ENCODE results near the gene PGS1. TPM values are rescaled to one million over a fixed set of nuclear protein-coding genes. Genes with fewer than 3 reads are reported as not detected.

PGS1 gene
- polyA plus RNA-seq, 3 donors: 26.0 to 87.1 (median 28.0) TPM

DNA sequence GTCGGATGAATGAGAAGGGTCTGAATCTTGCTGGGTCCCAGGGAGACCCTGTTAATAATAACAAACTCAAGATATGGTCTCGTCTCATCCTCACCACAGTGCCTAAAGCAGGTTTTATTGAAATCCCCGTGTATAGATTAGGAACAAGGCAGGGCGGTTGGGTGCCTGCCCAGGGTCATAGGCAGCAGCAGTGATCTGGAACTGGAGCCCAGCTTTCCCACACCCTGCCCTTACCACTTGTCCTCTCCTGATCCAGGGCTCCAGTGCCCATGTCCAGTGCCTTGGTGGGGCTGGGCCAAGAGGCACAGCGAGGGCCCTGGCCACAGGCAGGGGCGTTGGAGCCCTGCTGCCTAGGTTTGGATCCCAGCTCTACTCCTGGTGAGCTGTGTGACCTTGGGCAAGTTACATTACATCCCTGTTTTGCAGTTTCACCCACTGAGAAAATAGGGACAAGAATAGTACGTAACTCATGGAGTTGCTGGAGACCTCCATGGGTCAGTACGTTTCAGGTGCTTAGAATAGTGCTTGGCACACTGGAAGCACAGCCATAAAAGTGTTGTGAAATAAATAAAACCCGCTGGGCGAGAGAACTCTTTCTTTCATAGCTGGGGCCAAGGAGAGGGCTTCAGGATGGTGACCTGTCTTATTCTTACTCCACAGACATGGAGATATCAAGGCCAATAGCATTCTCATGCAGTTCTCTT is 32.5 kb upstream of the PGS1 start:
- Mint-ChIP-seq H3K4me1 (peaks cover 40% of the 10 kb centered on the region), H3K27me3 (ENCODE audit: low read depth in 3 of 3) (peaks cover 11 to 25% (median 19%) of the 10 kb centered on the region in 3 donors), H3K4me3 (no peak overlapping the region), H3K9me3 (peaks cover 0 to 4% (median 0%) of the 10 kb centered on the region in 7 donors), H3K27ac (peak overlapping the region in 1 of 7 donors; percentile 36), H3K36me3 (no peaks in the 10 kb centered on the region)
- Histone ChIP-seq H3K9me3 (replicated peaks in 1 of 2; ENCODE audit: control insufficient read depth in 1 of 2, insufficient read depth in 1 of 2, low read length in 2 of 2) (no peaks in the 10 kb centered on the region), H3K27ac (ENCODE audit: low read depth in 1 of 2, low read length in 2 of 2) (no peak overlapping the region), H3K9ac (ENCODE audit: insufficient read depth, low read length, poor library complexity, severe bottlenecking) (no peak overlapping the region), H3K79me2 (ENCODE audit: insufficient read depth, low read length) (no peaks in the 10 kb centered on the region), H3K27me3 (ENCODE audit: control insufficient read depth in 2 of 2, insufficient read depth in 2 of 2, low read length in 2 of 2) (peaks cover 0 to 18% of the 10 kb centered on the region in 2 donors), H3K36me3 (replicated peaks in 1 of 2; ENCODE audit: control insufficient read depth in 1 of 2, insufficient read depth in 2 of 2, low read length in 2 of 2) (no peaks in the 10 kb centered on the region), H3K4me3 (replicated peaks in 1 of 3; ENCODE audit: low read depth in 2 of 3, low read length in 3 of 3) (no peak overlapping the region), H4K20me1 (ENCODE audit: insufficient read depth, low read length) (no peaks in the 10 kb centered on the region), H3K4me1 (ENCODE audit: control insufficient read depth in 1 of 2, insufficient read depth in 2 of 2, low read length in 2 of 2) (peaks cover 41 to 48% of the 10 kb centered on the region in 2 donors), H3K4me2 (replicated peaks; ENCODE audit: extremely low read depth, low read length, poor library complexity, severe bottlenecking) (no peak overlapping the region), H2AFZ (ENCODE audit: insufficient read depth, low read depth, low read length, poor library complexity, severe bottlenecking) (no peak overlapping the region)
- no peak for DNase-seq
- TF ChIP-seq, protein P1, sequence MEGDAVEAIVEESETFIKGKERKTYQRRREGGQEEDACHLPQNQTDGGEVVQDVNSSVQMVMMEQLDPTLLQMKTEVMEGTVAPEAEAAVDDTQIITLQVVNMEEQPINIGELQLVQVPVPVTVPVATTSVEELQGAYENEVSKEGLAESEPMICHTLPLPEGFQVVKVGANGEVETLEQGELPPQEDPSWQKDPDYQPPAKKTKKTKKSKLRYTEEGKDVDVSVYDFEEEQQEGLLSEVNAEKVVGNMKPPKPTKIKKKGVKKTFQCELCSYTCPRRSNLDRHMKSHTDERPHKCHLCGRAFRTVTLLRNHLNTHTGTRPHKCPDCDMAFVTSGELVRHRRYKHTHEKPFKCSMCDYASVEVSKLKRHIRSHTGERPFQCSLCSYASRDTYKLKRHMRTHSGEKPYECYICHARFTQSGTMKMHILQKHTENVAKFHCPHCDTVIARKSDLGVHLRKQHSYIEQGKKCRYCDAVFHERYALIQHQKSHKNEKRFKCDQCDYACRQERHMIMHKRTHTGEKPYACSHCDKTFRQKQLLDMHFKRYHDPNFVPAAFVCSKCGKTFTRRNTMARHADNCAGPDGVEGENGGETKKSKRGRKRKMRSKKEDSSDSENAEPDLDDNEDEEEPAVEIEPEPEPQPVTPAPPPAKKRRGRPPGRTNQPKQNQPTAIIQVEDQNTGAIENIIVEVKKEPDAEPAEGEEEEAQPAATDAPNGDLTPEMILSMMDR (IDR thresholded peaks at IDR 0.05): no peak
- 88% methylated on average over 7 of the region's 10 CpGs for WGBS (ENCODE audit: insufficient coverage)
- intact Hi-C loops (cut with micrococcal nuclease): no loop called here

DNA sequence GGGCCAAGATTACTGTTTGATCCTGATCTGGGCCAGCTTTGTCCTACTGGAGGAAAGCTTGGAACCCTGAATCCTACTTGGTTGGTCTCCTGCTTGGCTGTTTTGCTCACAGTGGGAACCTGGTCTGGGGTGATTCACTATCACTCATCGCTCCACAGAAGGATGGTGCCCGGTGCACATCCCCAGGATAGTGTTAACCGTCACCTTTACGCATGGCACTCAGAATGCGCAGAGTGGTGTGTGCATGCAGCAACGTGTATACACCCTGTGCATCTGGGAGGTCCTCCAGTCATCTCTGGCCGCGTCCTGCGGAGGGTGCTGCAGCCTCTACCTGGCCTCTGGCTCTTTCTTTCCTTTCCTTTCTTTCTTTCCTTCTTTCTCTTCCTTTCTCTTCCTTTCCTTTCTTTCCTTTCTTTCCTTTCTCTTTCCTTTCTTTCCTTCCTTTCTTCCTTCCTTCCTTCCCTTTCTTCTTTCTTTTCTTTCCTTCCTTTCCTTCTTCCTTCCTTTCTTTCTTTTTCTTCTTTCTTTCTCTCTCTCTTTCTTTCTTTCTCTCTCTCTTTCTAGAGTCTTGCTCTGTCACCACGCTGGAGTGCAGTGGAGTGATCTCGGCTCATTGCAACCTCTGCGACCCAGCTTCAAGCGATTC is 31.7 kb upstream of the PGS1 start:
- no peak for DNase-seq

More for the DNA sequence above, 31.7 kb upstream of the PGS1 start:
- no peak overlapping the region for H3K27ac ChIP-seq (ENCODE audit: low read depth in 1 of 2, low read length in 2 of 2)
- no peaks in the 10 kb centered on the region for H4K20me1 ChIP-seq (ENCODE audit: insufficient read depth, low read length)
- H3K4me1 ChIP-seq (ENCODE audit: control insufficient read depth in 1 of 2, insufficient read depth in 2 of 2, low read length in 2 of 2): peaks cover 43 to 49% of the 10 kb centered on the region in 2 donors
- no peaks in the 10 kb centered on the region for H3K9me3 ChIP-seq (replicated peaks in 1 of 2; ENCODE audit: control insufficient read depth in 1 of 2, insufficient read depth in 1 of 2, low read length in 2 of 2)
- H2AFZ ChIP-seq (ENCODE audit: insufficient read depth, low read depth, low read length, poor library complexity, severe bottlenecking): no peak overlapping the region
- H3K9ac ChIP-seq (ENCODE audit: insufficient read depth, low read length, poor library complexity, severe bottlenecking): no peak overlapping the region
- peaks cover 44% of the 10 kb centered on the region for H3K4me1 Mint-ChIP-seq
- no peak overlapping the region for H3K4me3 ChIP-seq (replicated peaks in 1 of 3; ENCODE audit: low read depth in 2 of 3, low read length in 3 of 3)
- H3K36me3 Mint-ChIP-seq: no peaks in the 10 kb centered on the region
- peak overlapping the region in 1 of 2 donors; percentile 35 for H3K4me3 Mint-ChIP-seq
- peaks cover 12 to 25% (median 19%) of the 10 kb centered on the region in 3 donors for H3K27me3 Mint-ChIP-seq (ENCODE audit: low read depth in 3 of 3)
- no peak overlapping the region for H3K4me2 ChIP-seq (replicated peaks; ENCODE audit: extremely low read depth, low read length, poor library complexity, severe bottlenecking)
- no peaks in the 10 kb centered on the region for H3K36me3 ChIP-seq (replicated peaks in 1 of 2; ENCODE audit: control insufficient read depth in 1 of 2, insufficient read depth in 2 of 2, low read length in 2 of 2)
- TF ChIP-seq, protein P1 (IDR thresholded peaks at IDR 0.05): no peak
- H3K27ac Mint-ChIP-seq: peak overlapping the region in 2 of 7 donors; percentile 38 to 50
- H3K27me3 ChIP-seq (ENCODE audit: control insufficient read depth in 2 of 2, insufficient read depth in 2 of 2, low read length in 2 of 2): peaks cover 0 to 18% of the 10 kb centered on the region in 2 donors
- peaks cover 0 to 4% (median 0%) of the 10 kb centered on the region in 7 donors for H3K9me3 Mint-ChIP-seq
- H3K79me2 ChIP-seq (ENCODE audit: insufficient read depth, low read length): no peaks in the 10 kb centered on the region
- WGBS (ENCODE audit: insufficient coverage): 93% methylated on average over 9 of the region's 13 CpGs
- intact Hi-C loops (cut with micrococcal nuclease): no loop called here

Measured in CD14-positive monocyte (primary cell).